Body of pancreas (tissue), 4 donors: ENCODE measurements around the gene MAP1B. TPM values are rescaled to one million over a fixed set of nuclear protein-coding genes. Genes with fewer than 3 reads are reported as not detected.

Experiments
- ATAC-seq: fragments of 150-250 bp; one replicate; pipeline ENCODE4 v1.9.1; 2016
- DNase-seq, 4 donors: peaks; one replicate each; pipeline ENCODE4 v3.0.0-alpha.2; 2019
- H3K27ac ChIP-seq, 4 donors: fragments of 200-600 bp; sonication (generic); 1 replicate in 3 of 4; 2 replicates in 1 of 4; pipeline versions ENCODE4 v1.5.1 to v1.6.1; 2016 to 2019; ENCODE audit warnings: mild to moderate bottlenecking in 1 of 4, mixed read lengths in 1 of 4, moderate library complexity in 1 of 4
- H3K27me3 ChIP-seq, 2 donors: fragments of 200-600 bp; sonication (generic); one replicate each; pipeline ENCODE4 v1.6.0; 2016; ENCODE audit warnings: mild to moderate bottlenecking in 1 of 2
- H3K36me3 ChIP-seq, 2 donors: fragments of 200-600 bp; sonication (generic); replicated peaks in 1 of 2; 2 replicates each; pipeline ENCODE4 v1.5.1; 2016; ENCODE audit warnings: low read depth in 2 of 2; ENCODE audit not compliant: insufficient read depth in 1 of 2
- H3K4me1 ChIP-seq: fragments of 200-600 bp; sonication (generic); one replicate; pipeline ENCODE4 v1.6.0; 2016
- H3K4me3 ChIP-seq, 2 donors: fragments of 200-600 bp; sonication (generic); 1 replicate in 1 of 2; 2 replicates in 1 of 2; pipeline ENCODE4 v1.5.1; 2016 to 2019
- H3K9me3 ChIP-seq, 3 donors: fragments of 200-600 bp; sonication (generic); 1 replicate in 2 of 3; 2 replicates in 1 of 3; pipeline ENCODE4 v1.5.1; 2016
- CTCF ChIP-seq, 7 experiments: fragments of 450-650 bp in 4 of 7; fragments of 200-600 bp in 3 of 7; sonication (generic) in 3 of 7; IDR thresholded peaks; one replicate each; pipeline ENCODE4 v1.5.1; 2016 to 2019; ENCODE audit warnings: antibody characterized with exemption in 7 of 7
- POLR2A ChIP-seq, 3 donors: fragments of 450-650 bp; IDR thresholded peaks; one replicate each; pipeline ENCODE4 v1.6.1; 2016; ENCODE audit warnings: antibody characterized with exemption in 3 of 3, mild to moderate bottlenecking in 2 of 3
- WGBS, 2 donors: methylation state at CpG; one replicate each; pipeline ENCODE4 v1.1.5; 2017; 5-methylcytosine and 5-hydroxymethylcytosine counted together
- intact Hi-C: fragments of 100-400 bp; cut with DNase I; formaldehyde crosslinking; loops from one replicate; pipeline ENCODE4 v1.15.1; 2023
- total RNA-seq, 2 donors: library from RNA; depleted of rRNA; stranded (reverse); fragments of >200 nt; gene quantifications; one replicate each; pipeline ENCODE4 v1.1.0, GENCODE V29; 2016

The MAP1B gene
- total RNA-seq: 10 to 100 TPM; 30.4 to 69.9 TPM

DNA sequence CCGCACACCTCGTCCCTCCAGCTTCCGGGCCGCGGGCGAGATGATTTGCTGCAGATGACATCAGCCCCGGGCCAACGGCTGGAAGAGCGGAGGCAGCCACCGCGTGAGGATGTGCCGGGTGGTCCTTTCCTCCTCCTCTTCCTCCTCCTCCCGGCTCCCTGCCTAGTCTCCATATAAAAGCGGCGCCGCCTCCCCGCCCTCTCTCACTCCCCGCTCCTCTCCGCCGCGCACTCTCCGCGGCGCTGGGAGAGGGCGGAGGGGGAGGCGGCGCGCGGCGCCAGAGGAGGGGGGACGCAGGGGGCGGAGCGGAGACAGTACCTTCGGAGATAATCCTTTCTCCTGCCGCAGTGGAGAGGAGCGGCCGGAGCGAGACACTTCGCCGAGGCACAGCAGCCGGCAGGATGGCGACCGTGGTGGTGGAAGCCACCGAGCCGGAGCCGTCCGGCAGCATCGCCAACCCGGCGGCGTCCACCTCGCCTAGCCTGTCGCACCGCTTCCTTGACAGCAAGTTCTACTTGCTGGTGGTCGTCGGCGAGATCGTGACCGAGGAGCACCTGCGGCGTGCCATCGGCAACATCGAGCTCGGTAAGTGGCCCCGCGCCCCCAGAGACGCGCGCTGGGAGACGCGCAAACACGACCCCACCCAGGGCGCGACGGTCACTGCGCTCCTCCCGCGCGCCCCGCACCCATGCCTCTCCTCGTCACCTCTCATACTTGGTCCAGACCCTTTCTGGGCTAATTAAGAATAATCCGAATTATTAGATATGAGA is at the start of gene MAP1B:
Gene MAP1B (plus strand): TSS at position 345 of the 770 bp plus-strand sequence. CDS start 57 bp downstream, at position 402.
- peaks cover 0 to 8% of the 10 kb centered on the region in 2 donors for H3K27me3 ChIP-seq
- H3K4me3 ChIP-seq: peak within 1 kb of the TSS; percentile 31 to 52
- no peaks in the 10 kb centered on the region for H3K36me3 ChIP-seq
- intact Hi-C loops: no loop called here
- peaks cover 24% of the 10 kb centered on the region for H3K4me1 ChIP-seq
- H3K27ac ChIP-seq: peak within 1 kb of the TSS in 2 of 4 donors; percentile 15 to 49
- H3K9me3 ChIP-seq: no peaks in the 10 kb centered on the region
- WGBS, 2 donors: 1 to 4% methylated on average over 14 to 78 of the region's 82 CpGs
- DNase-seq (peak; percentile 17 to 36 (median 28)), ATAC-seq (peak; percentile 65)
- TF ChIP-seq POLR2A (IDR thresholded peaks at IDR 0.05): peak in 1 of 3 donors; percentile 38
- no peak for TF ChIP-seq CTCF (IDR thresholded peaks at IDR 0.05)

DNA sequence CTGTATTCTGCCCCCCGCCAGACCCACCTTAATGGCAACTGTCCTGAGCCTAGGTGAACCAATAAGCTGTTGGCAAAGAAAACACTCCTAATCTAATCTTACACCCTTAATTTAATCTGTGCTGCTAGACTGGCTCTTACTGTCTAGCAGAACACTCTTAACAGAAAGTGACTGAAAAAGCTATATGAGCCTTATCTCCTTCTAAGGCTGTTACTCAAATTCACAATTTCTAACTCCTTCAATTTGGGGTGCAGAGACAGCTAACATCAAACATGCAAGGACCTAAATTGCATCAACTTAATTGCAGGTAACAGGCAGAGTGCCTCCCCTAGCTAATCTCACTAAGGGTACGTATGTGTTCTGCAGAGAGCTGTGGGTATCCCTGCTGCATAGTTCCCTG is 49.5 kb upstream of the MAP1B start:
- TF ChIP-seq CTCF (IDR thresholded peaks at IDR 0.05) (no peak), POLR2A (IDR thresholded peaks at IDR 0.05) (no peak)
- no peak for ATAC-seq
- Histone ChIP-seq H3K4me3 (no peak overlapping the region), H3K4me1 (no peaks in the 10 kb centered on the region), H3K36me3 (no peaks in the 10 kb centered on the region), H3K27me3 (no peaks in the 10 kb centered on the region), H3K9me3 (no peaks in the 10 kb centered on the region), H3K27ac (no peak overlapping the region)
- WGBS, 2 donors: 40 to 73% methylated on average over 2 of the region's 2 CpGs
- intact Hi-C loops: no loop called here
- DNase-seq: no peak

DNA sequence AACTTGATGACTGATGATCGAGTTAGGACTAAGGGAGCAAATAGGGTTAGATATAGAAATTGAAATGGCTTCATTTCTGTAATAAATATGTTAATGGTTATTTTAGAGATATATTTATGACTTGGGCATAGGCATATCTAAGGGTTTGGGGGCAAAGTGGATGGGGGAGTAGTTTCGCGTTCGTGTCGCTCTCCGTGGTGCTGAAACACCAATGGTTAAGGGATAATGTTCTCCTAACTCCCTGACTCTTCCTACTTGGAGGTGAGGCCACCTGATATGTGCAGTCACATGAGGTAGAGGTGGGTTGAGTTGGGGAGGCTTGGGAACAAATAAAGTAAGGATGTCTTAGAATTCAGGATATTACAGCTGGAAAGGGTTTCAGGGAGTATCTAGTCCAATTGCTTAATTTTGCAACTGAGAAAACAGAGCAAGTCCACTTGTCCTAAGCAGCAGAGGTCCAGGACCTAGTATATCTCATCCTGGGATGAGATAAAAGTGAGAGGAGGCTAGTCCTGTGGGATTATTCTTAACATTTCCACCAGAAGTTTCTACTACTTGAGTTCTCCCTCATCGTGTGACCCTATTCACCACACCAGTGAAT is 44.0 kb upstream of the MAP1B start:
- H3K9me3 ChIP-seq: no peaks in the 10 kb centered on the region
- intact Hi-C loops: no loop called here
- 25 to 31% methylated on average over 7 of the region's 7 CpGs for WGBS, 2 donors
- no peak for ATAC-seq
- no peaks in the 10 kb centered on the region for H3K36me3 ChIP-seq
- no peak for DNase-seq
- H3K27ac ChIP-seq: no peak overlapping the region
- H3K4me3 ChIP-seq: no peak overlapping the region
- no peak for TF ChIP-seq CTCF (IDR thresholded peaks at IDR 0.05)
- TF ChIP-seq POLR2A (IDR thresholded peaks at IDR 0.05): no peak
- H3K27me3 ChIP-seq: no peaks in the 10 kb centered on the region
- H3K4me1 ChIP-seq: no peaks in the 10 kb centered on the region

DNA sequence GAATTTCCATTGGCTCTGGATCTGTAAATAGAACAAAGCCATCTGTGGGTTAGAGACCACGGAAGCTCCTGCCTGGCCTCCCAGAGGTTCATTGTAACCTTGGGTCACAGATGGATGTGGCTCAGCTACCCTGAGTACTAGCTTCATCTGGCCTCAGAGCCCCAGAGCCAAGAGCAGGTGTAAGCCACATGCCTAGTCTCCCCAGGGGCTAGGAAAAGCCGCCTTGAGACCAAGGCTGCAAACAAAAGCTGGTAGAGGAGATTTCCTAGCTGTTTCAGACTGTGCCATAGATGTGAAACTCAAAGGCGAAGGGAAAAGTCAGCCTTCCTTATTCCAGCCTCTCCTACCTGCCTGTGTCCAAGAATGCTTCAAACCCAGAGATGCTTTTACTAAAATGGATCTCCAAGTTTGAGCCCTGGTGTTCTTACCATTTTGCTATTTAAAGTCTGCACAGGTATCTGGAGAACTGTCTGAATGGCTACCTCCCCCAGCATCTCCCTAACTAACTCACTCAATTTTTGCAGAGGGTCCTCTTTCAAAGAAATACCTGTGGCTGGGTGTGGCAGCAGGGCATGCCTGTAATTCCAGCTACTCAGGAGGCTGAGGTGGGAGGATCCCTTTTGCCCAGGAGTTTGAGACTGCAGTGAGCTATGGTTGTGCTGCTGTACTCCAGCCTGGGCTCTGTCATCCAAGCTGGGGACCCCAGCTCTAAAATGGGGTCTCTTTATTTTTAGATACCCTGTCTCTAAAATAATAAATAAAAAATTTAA is 42.3 kb upstream of the MAP1B start:
- DNase-seq: no peak
- no peak for TF ChIP-seq CTCF (IDR thresholded peaks at IDR 0.05)
- TF ChIP-seq POLR2A (IDR thresholded peaks at IDR 0.05): no peak
- no peaks in the 10 kb centered on the region for H3K27me3 ChIP-seq
- 55 to 66% methylated on average over 2 to 3 of the region's 3 CpGs for WGBS, 2 donors
- no peaks in the 10 kb centered on the region for H3K36me3 ChIP-seq
- H3K4me3 ChIP-seq: no peak overlapping the region
- H3K27ac ChIP-seq: no peak overlapping the region
- no peak for ATAC-seq
- intact Hi-C loops: no loop called here
- no peaks in the 10 kb centered on the region for H3K9me3 ChIP-seq
- H3K4me1 ChIP-seq: no peaks in the 10 kb centered on the region
